ENCODE measurements around the gene DGKB. TPM values are rescaled to one million over a fixed set of nuclear protein-coding genes. Genes with fewer than 3 reads are reported as not detected.

The DGKB gene
- total and polyA plus RNA-seq, 2 of the 8 experiments (the other 6 are each of a cell fraction or from before 2014, with no cell fraction given) = 1.9 to 2.6 TPM

DNA sequence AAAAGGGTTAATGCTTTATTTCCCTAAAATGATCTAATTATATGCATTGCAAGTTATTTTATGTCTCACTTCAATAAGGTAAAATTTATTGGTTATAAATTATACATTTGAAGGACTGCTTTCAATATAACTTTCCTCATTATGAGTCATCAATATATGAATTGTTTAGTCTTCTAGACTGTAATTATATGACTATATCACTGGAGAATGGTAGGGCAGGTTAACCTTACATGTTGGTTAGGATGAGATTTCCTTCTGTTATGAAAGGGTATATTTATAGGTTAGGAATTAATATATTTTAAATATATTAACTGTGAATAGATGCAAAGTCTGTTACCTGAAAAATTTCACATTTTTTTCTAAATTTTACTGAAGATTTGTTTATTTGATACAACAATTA is 506.7 kb downstream of the DGKB start:
- Histone ChIP-seq H3K23ac (ENCODE audit: insufficient read length) (no peak overlapping the region), H3K14ac (ENCODE audit: insufficient read length) (no peak overlapping the region), H2AFZ (ENCODE audit: low read length) (no peak overlapping the region), H2BK120ac (replicated peaks; ENCODE audit: low read depth, low read length) (no peak overlapping the region), H3K27me3 (replicated peaks in 1 of 4; ENCODE audit: control insufficient read depth in 3 of 4, extremely low read depth in 1 of 4, insufficient read depth in 3 of 4, low read length in 3 of 4) (no peaks in the 10 kb centered on the region; a peak in 1 of 7 replicates), H3K4ac (replicated peaks; ENCODE audit: insufficient read length, low read depth, low read length) (no peak overlapping the region), H4K20me1 (replicated peaks in 1 of 2; ENCODE audit: control insufficient read depth in 1 of 2, insufficient read depth in 2 of 2, low read length in 2 of 2) (no peaks in the 10 kb centered on the region), H3K18ac (ENCODE audit: extremely low read depth, low read length) (no peak overlapping the region), H3K23me2 (ENCODE audit: low read depth, low read length) (no peaks in the 10 kb centered on the region), H3K4me3 (ENCODE audit: extremely low read depth in 1 of 4, insufficient read depth in 2 of 4, low read depth in 3 of 4, low read length in 4 of 4) (no peak overlapping the region), H2BK20ac (ENCODE audit: low read length) (no peak overlapping the region), H3K27ac (ENCODE audit: low read depth, low read length) (no peak overlapping the region), H2BK5ac (ENCODE audit: low read depth, low read length) (no peak overlapping the region), H3K4me2 (ENCODE audit: insufficient read depth in 1 of 2, low read depth in 2 of 2, low read length in 2 of 2) (no peak overlapping the region), H3K79me2 (ENCODE audit: control insufficient read depth in 1 of 2, insufficient read depth in 2 of 2, low read length in 2 of 2) (no peaks in the 10 kb centered on the region), H3K36me3 (ENCODE audit: control insufficient read depth in 2 of 4, insufficient read depth in 4 of 4, low read length in 3 of 4) (no peaks in the 10 kb centered on the region), H3K56ac (replicated peaks; ENCODE audit: insufficient read length, low read depth, low read length) (no peak overlapping the region), H2BK15ac (ENCODE audit: low read length) (no peak overlapping the region), H4K5ac (ENCODE audit: insufficient read length, low read depth, low read length) (no peak overlapping the region), H3K4me1 (replicated peaks in 1 of 4; ENCODE audit: control insufficient read depth in 3 of 4, insufficient read depth in 4 of 4, low read length in 3 of 4) (no peaks in the 10 kb centered on the region), H3K79me1 (ENCODE audit: low read depth, low read length) (no peaks in the 10 kb centered on the region), H4K91ac (replicated peaks; ENCODE audit: insufficient read length, low read length) (no peak overlapping the region), H3K9me3 (ENCODE audit: insufficient read depth in 2 of 2, low read depth in 1 of 2, low read length in 1 of 2) (no peaks in the 10 kb centered on the region), H2AK5ac (ENCODE audit: low read depth, low read length) (no peak overlapping the region), H3K9ac (replicated peaks in 1 of 4; ENCODE audit: extremely low read depth in 1 of 4, low read depth in 3 of 4, low read length in 3 of 4) (no peak overlapping the region), H4K8ac (ENCODE audit: extremely low read depth, insufficient read depth, low read length) (no peak overlapping the region), H2BK12ac (ENCODE audit: low read depth, low read length) (no peak overlapping the region)
- POLR2A ChIA-PET (ENCODE audit: partially characterized antibody) = no interaction called here
- CTCF ChIA-PET (ENCODE audit: partially characterized antibody) = no interaction called here
- DNase-seq (ENCODE audit: low read depth in 1 of 2, low spot score in 2 of 2) (no peak), FAIRE-seq (no peak)
- no peak for TF ChIP-seq SAP30 (IDR thresholded peaks at IDR 0.05; ENCODE audit: insufficient read depth, insufficient replicate concordance, low read length)
- TF ChIP-seq KDM1A (IDR thresholded peaks at IDR 0.05; ENCODE audit: borderline replicate concordance, low read length) = no peak
- TF ChIP-seq, protein P1, sequence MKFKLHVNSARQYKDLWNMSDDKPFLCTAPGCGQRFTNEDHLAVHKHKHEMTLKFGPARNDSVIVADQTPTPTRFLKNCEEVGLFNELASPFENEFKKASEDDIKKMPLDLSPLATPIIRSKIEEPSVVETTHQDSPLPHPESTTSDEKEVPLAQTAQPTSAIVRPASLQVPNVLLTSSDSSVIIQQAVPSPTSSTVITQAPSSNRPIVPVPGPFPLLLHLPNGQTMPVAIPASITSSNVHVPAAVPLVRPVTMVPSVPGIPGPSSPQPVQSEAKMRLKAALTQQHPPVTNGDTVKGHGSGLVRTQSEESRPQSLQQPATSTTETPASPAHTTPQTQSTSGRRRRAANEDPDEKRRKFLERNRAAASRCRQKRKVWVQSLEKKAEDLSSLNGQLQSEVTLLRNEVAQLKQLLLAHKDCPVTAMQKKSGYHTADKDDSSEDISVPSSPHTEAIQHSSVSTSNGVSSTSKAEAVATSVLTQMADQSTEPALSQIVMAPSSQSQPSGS (IDR thresholded peaks at IDR 0.05; ENCODE audit: low read length) = no peak
- TF ChIP-seq EZH2 (IDR thresholded peaks at IDR 0.05; ENCODE audit: low read depth, low read length, severe bottlenecking) = no peak
- no peak for TF ChIP-seq TAF1 (IDR thresholded peaks at IDR 0.05; ENCODE audit: low read depth, low read length)
- no peak for TF ChIP-seq JUN (IDR thresholded peaks at IDR 0.05; ENCODE audit: low read depth, low read length)
- no peak for TF ChIP-seq PHF8 (conservative IDR thresholded peaks at IDR 0.05; ENCODE audit: low read depth, low read length)
- no peak for TF ChIP-seq TBP (IDR thresholded peaks at IDR 0.05; ENCODE audit: low read depth, low read length)
- TF ChIP-seq SUZ12 (IDR thresholded peaks at IDR 0.05; ENCODE audit: low read length) = no peak
- no peak for TF ChIP-seq EP300 (IDR thresholded peaks at IDR 0.05; ENCODE audit: borderline replicate concordance in 1 of 2, low read depth in 2 of 2, low read length in 2 of 2)
- no peak for TF ChIP-seq POLR2A (IDR thresholded peaks at IDR 0.05; ENCODE audit: control extremely low read depth in 1 of 2, low read depth in 2 of 2, low read length in 2 of 2)
- TF ChIP-seq KDM4A (IDR thresholded peaks at IDR 0.05; ENCODE audit: low read depth, low read length, severe bottlenecking) = no peak
- TF ChIP-seq SP4 (IDR thresholded peaks at IDR 0.05; ENCODE audit: low read length) = no peak
- no peak for TF ChIP-seq TEAD4 (IDR thresholded peaks at IDR 0.05; ENCODE audit: low read depth, low read length)
- TF ChIP-seq KDM5A (IDR thresholded peaks at IDR 0.05; ENCODE audit: low read length) = no peak

Data from H1 (cell line).